A549 (cell line): ENCODE results near the gene ZNF383.

Experiments
- MAZ ChIP-seq: fragments of 150-350 bp; IDR thresholded peaks from 2 replicates; pipeline ENCODE4 v1.6.1; 2014; ENCODE audit warnings: antibody characterized with exemption, low read depth, low read length, borderline replicate concordance
- RCOR1 ChIP-seq: fragments of 150-350 bp; IDR thresholded peaks from 2 replicates; pipeline ENCODE4 v1.6.1; 2014; ENCODE audit warnings: antibody characterized with exemption, low read length, low read depth
- TF ChIP-seq, protein P1 (sequence below): fragments of >200 bp; sonication (Bioruptor Twin); formaldehyde crosslinking; IDR thresholded peaks from 3 replicates; pipeline ENCODE4 v1.5.1; 2016
- TF ChIP-seq, protein P2 (sequence below): fragments of 200-600 bp; sonication (generic); IDR thresholded peaks from 2 replicates; pipeline ENCODE4 v1.6.1; 2016; ENCODE audit warnings: antibody characterized with exemption, mild to moderate bottlenecking, moderate library complexity

DNA sequence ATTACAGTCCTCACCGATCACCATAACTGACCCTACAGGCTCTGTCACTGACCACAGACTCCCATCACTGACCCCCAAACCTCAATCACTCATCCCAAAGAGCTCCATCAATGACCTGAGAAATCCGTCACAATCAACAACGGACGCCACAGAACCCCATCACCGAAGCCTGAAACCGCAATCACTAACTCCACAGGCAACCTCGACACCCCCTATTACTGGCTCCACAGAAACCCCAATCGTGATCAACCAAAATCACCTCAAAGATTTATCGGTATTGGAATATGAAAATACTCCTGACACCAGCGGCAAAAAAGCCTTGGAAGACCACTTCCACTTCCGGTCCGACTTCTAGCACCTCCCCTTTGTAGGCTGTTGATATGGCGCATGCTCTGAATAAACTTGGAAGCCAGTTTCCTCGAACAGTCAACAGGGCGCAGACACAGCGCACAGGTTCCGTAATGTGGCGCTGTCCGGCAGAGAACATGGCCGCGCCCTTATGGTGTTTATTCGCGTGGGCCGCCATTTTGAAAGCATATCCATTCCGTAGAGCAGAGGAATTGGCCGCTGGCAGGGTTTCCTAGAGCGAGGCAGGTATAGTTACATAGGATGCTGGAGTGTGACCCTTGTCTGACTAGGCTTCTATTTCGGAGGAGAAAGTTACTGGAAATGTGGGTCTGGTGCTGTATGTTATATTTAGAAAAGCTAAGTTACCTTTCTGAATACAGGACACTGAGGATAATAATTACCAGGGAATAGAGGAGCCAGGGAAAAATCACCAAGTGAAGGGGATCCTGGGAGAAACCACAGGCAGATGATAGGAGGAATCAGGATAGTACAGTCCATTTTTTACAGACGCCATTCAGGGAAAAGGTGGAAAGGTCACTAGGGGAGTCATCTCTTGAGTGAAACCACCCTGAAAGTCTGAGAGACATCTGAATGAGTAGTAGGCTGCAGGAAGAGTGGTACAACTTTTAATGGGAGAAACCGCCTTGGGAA is 45.3 kb upstream of the ZNF383 start, which contains the start of gene ZNF585A:
- TF ChIP-seq, protein P1, sequence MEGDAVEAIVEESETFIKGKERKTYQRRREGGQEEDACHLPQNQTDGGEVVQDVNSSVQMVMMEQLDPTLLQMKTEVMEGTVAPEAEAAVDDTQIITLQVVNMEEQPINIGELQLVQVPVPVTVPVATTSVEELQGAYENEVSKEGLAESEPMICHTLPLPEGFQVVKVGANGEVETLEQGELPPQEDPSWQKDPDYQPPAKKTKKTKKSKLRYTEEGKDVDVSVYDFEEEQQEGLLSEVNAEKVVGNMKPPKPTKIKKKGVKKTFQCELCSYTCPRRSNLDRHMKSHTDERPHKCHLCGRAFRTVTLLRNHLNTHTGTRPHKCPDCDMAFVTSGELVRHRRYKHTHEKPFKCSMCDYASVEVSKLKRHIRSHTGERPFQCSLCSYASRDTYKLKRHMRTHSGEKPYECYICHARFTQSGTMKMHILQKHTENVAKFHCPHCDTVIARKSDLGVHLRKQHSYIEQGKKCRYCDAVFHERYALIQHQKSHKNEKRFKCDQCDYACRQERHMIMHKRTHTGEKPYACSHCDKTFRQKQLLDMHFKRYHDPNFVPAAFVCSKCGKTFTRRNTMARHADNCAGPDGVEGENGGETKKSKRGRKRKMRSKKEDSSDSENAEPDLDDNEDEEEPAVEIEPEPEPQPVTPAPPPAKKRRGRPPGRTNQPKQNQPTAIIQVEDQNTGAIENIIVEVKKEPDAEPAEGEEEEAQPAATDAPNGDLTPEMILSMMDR, result no peak
- TF ChIP-seq MAZ (no peak), RCOR1 (no peak)
- TF ChIP-seq, protein P2, sequence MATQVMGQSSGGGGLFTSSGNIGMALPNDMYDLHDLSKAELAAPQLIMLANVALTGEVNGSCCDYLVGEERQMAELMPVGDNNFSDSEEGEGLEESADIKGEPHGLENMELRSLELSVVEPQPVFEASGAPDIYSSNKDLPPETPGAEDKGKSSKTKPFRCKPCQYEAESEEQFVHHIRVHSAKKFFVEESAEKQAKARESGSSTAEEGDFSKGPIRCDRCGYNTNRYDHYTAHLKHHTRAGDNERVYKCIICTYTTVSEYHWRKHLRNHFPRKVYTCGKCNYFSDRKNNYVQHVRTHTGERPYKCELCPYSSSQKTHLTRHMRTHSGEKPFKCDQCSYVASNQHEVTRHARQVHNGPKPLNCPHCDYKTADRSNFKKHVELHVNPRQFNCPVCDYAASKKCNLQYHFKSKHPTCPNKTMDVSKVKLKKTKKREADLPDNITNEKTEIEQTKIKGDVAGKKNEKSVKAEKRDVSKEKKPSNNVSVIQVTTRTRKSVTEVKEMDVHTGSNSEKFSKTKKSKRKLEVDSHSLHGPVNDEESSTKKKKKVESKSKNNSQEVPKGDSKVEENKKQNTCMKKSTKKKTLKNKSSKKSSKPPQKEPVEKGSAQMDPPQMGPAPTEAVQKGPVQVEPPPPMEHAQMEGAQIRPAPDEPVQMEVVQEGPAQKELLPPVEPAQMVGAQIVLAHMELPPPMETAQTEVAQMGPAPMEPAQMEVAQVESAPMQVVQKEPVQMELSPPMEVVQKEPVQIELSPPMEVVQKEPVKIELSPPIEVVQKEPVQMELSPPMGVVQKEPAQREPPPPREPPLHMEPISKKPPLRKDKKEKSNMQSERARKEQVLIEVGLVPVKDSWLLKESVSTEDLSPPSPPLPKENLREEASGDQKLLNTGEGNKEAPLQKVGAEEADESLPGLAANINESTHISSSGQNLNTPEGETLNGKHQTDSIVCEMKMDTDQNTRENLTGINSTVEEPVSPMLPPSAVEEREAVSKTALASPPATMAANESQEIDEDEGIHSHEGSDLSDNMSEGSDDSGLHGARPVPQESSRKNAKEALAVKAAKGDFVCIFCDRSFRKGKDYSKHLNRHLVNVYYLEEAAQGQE, result no peak
